NCI-H526 treated with DMSO at 0.1 percent for 48 hours (cell line): Measurements from ENCODE around the gene PLEKHA7.

Experiments
- DNase-seq: peaks from one replicate; lab custom pipeline; 2025; lab: John Stamatoyannopoulos, UW

PLEKHA7 gene

DNA sequence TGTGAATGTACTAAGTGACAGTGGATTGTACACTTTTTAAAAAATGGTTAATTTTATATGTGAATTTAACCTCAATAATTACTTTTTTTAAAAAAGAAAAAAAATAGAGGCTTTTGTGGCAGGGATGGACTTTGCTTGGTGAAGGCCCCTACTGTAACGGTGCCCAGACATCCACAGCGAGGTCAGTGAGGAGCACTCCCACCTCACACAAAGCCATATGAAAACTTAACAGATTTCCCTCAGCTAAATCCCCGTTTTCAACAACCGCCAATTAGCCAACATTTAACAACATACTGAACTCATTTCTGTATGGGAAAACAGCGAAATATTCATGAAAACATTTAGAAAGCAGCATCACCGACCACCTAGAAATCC, 276.4 kb downstream of the PLEKHA7 start:
- DNase-seq = no peak
